ENCODE measurements around the gene SPCS2. TPM values are rescaled to one million over a fixed set of nuclear protein-coding genes. Genes with fewer than 3 reads are reported as not detected.
"Not testable (repeated sequence)": the region's sequence is repeated elsewhere in the genome, so short reads cannot be mapped to it uniquely, and the experiment has no call there.

SPCS2 gene
- total RNA-seq, 2 experiments from 2014 or later, result 130 to 156 TPM

GRCh38 chr11:74989260-74989638 is 40.2 kb downstream of the SPCS2 start:
- Mint-ChIP-seq H3K9me3 (ENCODE audit: low read depth) (no peaks in the 10 kb centered on the region), H3K27me3 (no peaks in the 10 kb centered on the region), H3K4me1 (peaks cover 31% of the 10 kb centered on the region), H3K4me3 (peak overlapping the region; percentile 97), H3K27ac (peak overlapping the region; percentile 95), H3K36me3 (peaks cover 11% of the 10 kb centered on the region)
- CTCF ChIA-PET, result interaction anchor here (0.9 to 2.9 kb wide), 8 partner anchors 11 to 259 kb away, joined by 3 to 15 read pairs (median 4); partner anchors contain the start of genes SPCS2 and XRRA1
- DNase-seq (no peak), ATAC-seq (no peak)

GRCh38 chr11:74990150-74990549 is 41.1 kb downstream of the SPCS2 start:
- peaks cover 14% of the 10 kb centered on the region for H3K36me3 Mint-ChIP-seq
- peaks cover 33% of the 10 kb centered on the region for H3K4me1 Mint-ChIP-seq
- not testable (repeated sequence) for DNase-seq; H3K27ac Mint-ChIP-seq; ATAC-seq; H3K27me3 Mint-ChIP-seq; H3K9me3 Mint-ChIP-seq (ENCODE audit: low read depth)
- CTCF ChIA-PET, result interaction anchor here (1.0 to 2.9 kb wide), 4 partner anchors 12 to 258 kb away, joined by 3 to 15 read pairs (median 9); no protein-coding TSS in a partner anchor
- H3K4me3 Mint-ChIP-seq, result peak overlapping the region; percentile 97

DNA sequence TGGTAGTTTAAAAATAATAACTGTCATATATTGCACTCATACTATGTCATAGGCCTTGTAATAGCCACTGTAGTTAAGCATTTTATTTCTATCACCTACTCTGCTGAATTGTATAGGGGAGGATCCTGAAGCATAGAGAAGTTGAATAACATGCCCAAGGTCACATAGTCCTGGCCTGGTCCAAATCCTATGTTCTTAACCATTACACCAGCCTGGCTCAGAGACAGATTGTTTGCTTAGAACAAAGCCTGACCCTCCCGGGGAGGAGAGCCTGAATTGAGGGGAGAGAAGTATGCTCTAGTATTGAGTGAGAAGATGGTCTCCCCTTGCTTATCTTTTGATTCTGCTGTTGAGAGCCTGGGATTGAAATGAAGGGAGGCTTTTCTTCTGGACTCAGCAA is 41.9 kb downstream of the SPCS2 start:
- ATAC-seq, result no peak
- Mint-ChIP-seq H3K9me3 (ENCODE audit: low read depth) (no peaks in the 10 kb centered on the region), H3K36me3 (peaks cover 18% of the 10 kb centered on the region), H3K4me3 (no peak overlapping the region), H3K27me3 (no peaks in the 10 kb centered on the region), H3K4me1 (peaks cover 33% of the 10 kb centered on the region), H3K27ac (no peak overlapping the region)
- CTCF ChIA-PET, result no interaction called here
- DNase-seq, result no peak

- H3K36me3 Mint-ChIP-seq, result peaks cover 27% of the 10 kb centered on the region
- no peak overlapping the region for H3K27ac Mint-ChIP-seq
- H3K4me3 Mint-ChIP-seq, result no peak overlapping the region
- no peak for ATAC-seq
- DNase-seq, result no peak
- CTCF ChIA-PET, result interaction anchor here (0.8 kb wide), 1 partner anchor 30 kb away, joined by 3 read pairs; no protein-coding TSS in a partner anchor
- H3K27me3 Mint-ChIP-seq, result no peaks in the 10 kb centered on the region
- no peaks in the 10 kb centered on the region for H3K9me3 Mint-ChIP-seq (ENCODE audit: low read depth)
- peaks cover 33% of the 10 kb centered on the region for H3K4me1 Mint-ChIP-seq
Measured at GRCh38 chr11:74992852-74993251, 43.8 kb downstream of the SPCS2 start.

- H3K4me3 Mint-ChIP-seq, result no peak overlapping the region
- H3K4me1 Mint-ChIP-seq, result peaks cover 8% of the 10 kb centered on the region
- H3K27ac Mint-ChIP-seq, result no peak overlapping the region
- ATAC-seq (no peak), DNase-seq (no peak)
- no peaks in the 10 kb centered on the region for H3K9me3 Mint-ChIP-seq (ENCODE audit: low read depth)
- peaks cover 35% of the 10 kb centered on the region for H3K36me3 Mint-ChIP-seq
- CTCF ChIA-PET, result interaction anchor here (1.9 to 2.8 kb wide), 2 partner anchors 22 to 71 kb away, joined by 6 to 14 read pairs; no protein-coding TSS in a partner anchor
- no peaks in the 10 kb centered on the region for H3K27me3 Mint-ChIP-seq
Measured at GRCh38 chr11:75000975-75001354, 51.9 kb downstream of the SPCS2 start.

- no peaks in the 10 kb centered on the region for H3K27me3 Mint-ChIP-seq
- no peak for ATAC-seq
- no peak overlapping the region for H3K27ac Mint-ChIP-seq
- no peak overlapping the region for H3K4me3 Mint-ChIP-seq
- no peak for DNase-seq
- peaks cover 34% of the 10 kb centered on the region for H3K36me3 Mint-ChIP-seq
- CTCF ChIA-PET, result interaction anchor here (1.3 to 2.8 kb wide), 5 partner anchors 12 to 239 kb away, joined by 3 to 14 read pairs (median 6); partner anchors contain the start of gene TPBGL
- H3K9me3 Mint-ChIP-seq (ENCODE audit: low read depth), result no peaks in the 10 kb centered on the region
- peaks cover 8% of the 10 kb centered on the region for H3K4me1 Mint-ChIP-seq
Measured at GRCh38 chr11:75001686-75002085, 52.6 kb downstream of the SPCS2 start.

- ATAC-seq (no peak), DNase-seq (no peak)
- H3K9me3 Mint-ChIP-seq (ENCODE audit: low read depth), result no peaks in the 10 kb centered on the region
- H3K27ac Mint-ChIP-seq, result no peak overlapping the region
- H3K36me3 Mint-ChIP-seq, result peaks cover 36% of the 10 kb centered on the region
- CTCF ChIA-PET, result interaction anchor here (1.3 to 2.8 kb wide), 5 partner anchors 13 to 238 kb away, joined by 3 to 14 read pairs (median 6); partner anchors contain the start of gene TPBGL
- peaks cover 8% of the 10 kb centered on the region for H3K4me1 Mint-ChIP-seq
- H3K4me3 Mint-ChIP-seq, result no peak overlapping the region
- no peaks in the 10 kb centered on the region for H3K27me3 Mint-ChIP-seq
Measured at GRCh38 chr11:75002516-75002915, 53.5 kb downstream of the SPCS2 start.

DNA sequence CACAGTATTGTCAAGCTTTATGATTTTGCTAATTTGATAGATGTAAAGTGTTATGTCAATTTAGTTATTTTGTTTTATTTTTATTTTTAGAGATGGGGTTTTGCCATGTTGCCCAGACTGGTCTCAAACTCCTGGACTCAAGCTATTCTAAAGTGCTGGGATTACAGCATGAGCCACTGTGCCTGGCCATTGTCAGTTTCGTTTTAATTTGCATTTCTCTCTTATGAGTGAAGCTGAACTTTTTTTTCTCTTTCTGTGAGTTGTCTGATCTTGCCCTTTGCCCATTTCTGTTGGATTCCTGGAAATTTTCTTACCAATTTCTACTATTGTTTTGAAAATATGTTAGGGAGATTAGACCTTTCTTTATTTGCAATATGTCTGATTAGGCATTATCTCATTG is 55.1 kb downstream of the SPCS2 start:
- Mint-ChIP-seq H3K27ac (no peak overlapping the region), H3K36me3 (peaks cover 38% of the 10 kb centered on the region), H3K9me3 (ENCODE audit: low read depth) (no peaks in the 10 kb centered on the region), H3K27me3 (no peaks in the 10 kb centered on the region), H3K4me3 (no peak overlapping the region), H3K4me1 (peaks cover 8% of the 10 kb centered on the region)
- ATAC-seq (no peak), DNase-seq (no peak)
- CTCF ChIA-PET, result interaction anchor here (1.1 to 1.4 kb wide), 3 partner anchors 11 to 75 kb away, joined by 3 to 4 read pairs (median 4); no protein-coding TSS in a partner anchor

DNA sequence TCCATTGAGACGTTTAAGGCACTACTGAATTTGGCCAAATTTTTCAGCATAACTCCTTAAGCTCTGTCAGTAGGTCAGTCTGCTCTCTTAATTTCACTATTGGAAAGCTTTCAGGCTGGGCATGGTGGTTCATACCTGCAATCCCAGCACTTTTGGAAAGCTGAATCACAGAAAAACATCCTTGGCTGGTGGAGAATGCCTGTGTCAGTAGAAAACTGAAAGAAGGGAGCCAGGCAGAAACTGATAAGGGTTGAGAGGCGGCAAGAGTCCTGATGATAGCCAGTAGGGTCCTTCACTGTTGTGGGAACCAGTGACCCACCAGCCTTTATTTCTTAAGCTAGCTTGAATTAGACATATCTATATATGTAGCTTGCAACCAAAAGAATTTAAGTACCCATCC is 62.3 kb downstream of the SPCS2 start:
- CTCF ChIA-PET, result interaction anchor here (0.7 to 1.1 kb wide), 4 partner anchors 11 to 237 kb away, joined by 3 to 5 read pairs (median 3); no protein-coding TSS in a partner anchor
- Mint-ChIP-seq H3K36me3 (peaks cover 24% of the 10 kb centered on the region), H3K27me3 (no peaks in the 10 kb centered on the region), H3K4me3 (no peak overlapping the region), H3K9me3 (ENCODE audit: low read depth) (no peaks in the 10 kb centered on the region), H3K27ac (no peak overlapping the region), H3K4me1 (no peaks in the 10 kb centered on the region)
- DNase-seq (no peak), ATAC-seq (no peak)

- no peak overlapping the region for H3K27ac Mint-ChIP-seq
Measured at GRCh38 chr11:75011872-75012271, 62.8 kb downstream of the SPCS2 start.

GRCh38 chr11:75013051-75013450 is 64.0 kb downstream of the SPCS2 start:
- CTCF ChIA-PET, result interaction anchor here (1.0 to 1.7 kb wide), 2 partner anchors 10 to 83 kb away, joined by 3 to 7 read pairs; no protein-coding TSS in a partner anchor
- peaks cover 20% of the 10 kb centered on the region for H3K36me3 Mint-ChIP-seq
- no peaks in the 10 kb centered on the region for H3K9me3 Mint-ChIP-seq (ENCODE audit: low read depth)
- ATAC-seq (no peak), DNase-seq (no peak)
- no peaks in the 10 kb centered on the region for H3K4me1 Mint-ChIP-seq
- no peaks in the 10 kb centered on the region for H3K27me3 Mint-ChIP-seq
- H3K27ac Mint-ChIP-seq, result no peak overlapping the region
- H3K4me3 Mint-ChIP-seq, result no peak overlapping the region

More at GRCh38 chr11:75011872-75012271, 62.8 kb downstream of the SPCS2 start:
- Mint-ChIP-seq H3K27me3 (no peaks in the 10 kb centered on the region), H3K36me3 (peaks cover 25% of the 10 kb centered on the region), H3K4me3 (no peak overlapping the region), H3K9me3 (ENCODE audit: low read depth) (no peaks in the 10 kb centered on the region), H3K4me1 (no peaks in the 10 kb centered on the region)
- no peak for DNase-seq
- CTCF ChIA-PET, result interaction anchor here (0.7 to 1.7 kb wide), 4 partner anchors 11 to 237 kb away, joined by 3 to 7 read pairs (median 3); no protein-coding TSS in a partner anchor
- no peak for ATAC-seq

DNA sequence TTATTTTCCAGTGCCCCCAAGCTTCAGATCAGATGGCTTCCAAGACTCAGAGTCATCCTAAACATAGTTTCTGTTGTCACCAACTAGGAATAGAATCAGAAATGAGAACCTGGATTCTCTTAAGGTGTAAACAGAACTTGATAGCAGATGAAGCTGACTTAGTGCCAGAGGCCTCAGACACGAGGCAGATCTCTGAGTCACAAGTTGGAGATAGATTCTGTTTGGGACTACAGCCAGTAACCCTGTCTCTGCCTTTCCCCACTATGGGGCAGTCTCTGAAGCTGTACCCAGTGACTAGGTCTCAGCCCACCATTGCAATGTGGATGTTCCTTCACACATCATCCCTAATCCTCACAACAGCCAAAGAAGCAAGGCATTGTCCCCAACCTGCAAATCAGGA is 65.1 kb downstream of the SPCS2 start:
- no peaks in the 10 kb centered on the region for H3K9me3 Mint-ChIP-seq (ENCODE audit: low read depth)
- no peak overlapping the region for H3K27ac Mint-ChIP-seq
- H3K27me3 Mint-ChIP-seq, result no peaks in the 10 kb centered on the region
- CTCF ChIA-PET, result interaction anchor here (1.3 to 2.3 kb wide), 4 partner anchors 9 to 235 kb away, joined by 4 to 5 read pairs (median 4); no protein-coding TSS in a partner anchor
- no peak for ATAC-seq
- no peak overlapping the region for H3K4me3 Mint-ChIP-seq
- no peaks in the 10 kb centered on the region for H3K4me1 Mint-ChIP-seq
- peaks cover 24% of the 10 kb centered on the region for H3K36me3 Mint-ChIP-seq
- no peak for DNase-seq

GRCh38 chr11:75019200-75019599 is 70.1 kb downstream of the SPCS2 start:
- not testable (repeated sequence) for ATAC-seq; H3K4me3 Mint-ChIP-seq; H3K27ac Mint-ChIP-seq; H3K27me3 Mint-ChIP-seq; H3K4me1 Mint-ChIP-seq; H3K9me3 Mint-ChIP-seq (ENCODE audit: low read depth); DNase-seq
- H3K36me3 Mint-ChIP-seq, result peaks cover 12% of the 10 kb centered on the region
- CTCF ChIA-PET, result interaction anchor here (0.9 kb wide), 1 partner anchor 89 kb away, joined by 3 read pairs; no protein-coding TSS in a partner anchor

DNA sequence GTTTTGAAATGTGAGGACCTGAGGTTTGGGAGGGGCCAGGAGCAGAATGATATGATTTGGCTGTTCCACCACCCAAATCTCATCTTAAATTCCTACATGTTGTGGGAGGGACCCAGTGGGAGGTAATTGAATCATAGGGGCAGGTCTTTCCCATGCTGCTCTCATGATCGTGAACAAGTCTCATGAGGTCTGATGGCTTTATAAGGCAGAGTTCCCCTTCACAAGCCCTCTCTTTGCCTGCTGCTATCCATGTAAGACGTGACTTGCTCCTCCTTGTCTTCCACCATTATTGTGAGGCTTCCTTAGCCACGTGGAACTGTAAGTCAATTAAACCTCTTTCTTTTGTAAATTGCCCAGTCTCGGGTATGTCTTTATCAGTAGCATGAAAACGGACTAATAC is 71.3 kb downstream of the SPCS2 start:
- H3K27ac Mint-ChIP-seq, H3K4me1 Mint-ChIP-seq, CTCF ChIA-PET: not testable (repeated sequence)

More for the DNA sequence above, 71.3 kb downstream of the SPCS2 start:
- H3K9me3 Mint-ChIP-seq (ENCODE audit: low read depth); ATAC-seq; DNase-seq; H3K4me3 Mint-ChIP-seq; H3K27me3 Mint-ChIP-seq: not testable (repeated sequence)
- H3K36me3 Mint-ChIP-seq, result peaks cover 10% of the 10 kb centered on the region
